ENCODE results near the gene CALHM3.

Gene CALHM3

GRCh38 chr10:103451091-103451813 lies 27.8 kb downstream of the CALHM3 start:
- no peak for DNase-seq (ENCODE audit: low read depth)
- TF ChIP-seq CTCF (IDR thresholded peaks at IDR 0.05; ENCODE audit: control insufficient read depth, insufficient read depth, low read depth, low read length, missing control alignments): no peak
- peak overlapping the region; percentile 96 for H3K4me3 ChIP-seq (ENCODE audit: control insufficient read depth, low read depth, low read length)

- TF ChIP-seq CTCF (IDR thresholded peaks at IDR 0.05; ENCODE audit: control insufficient read depth, insufficient read depth, low read depth, low read length, missing control alignments): no peak
- H3K4me3 ChIP-seq (ENCODE audit: control insufficient read depth, low read depth, low read length): peak overlapping the region; percentile 96
- DNase-seq (ENCODE audit: low read depth): no peak
Measured at GRCh38 chr10:103450201-103450695, 28.8 kb downstream of the CALHM3 start.

GRCh38 chr10:103449208-103450144 lies 29.6 kb downstream of the CALHM3 start:
- no peak for DNase-seq (ENCODE audit: low read depth)
- TF ChIP-seq CTCF (IDR thresholded peaks at IDR 0.05; ENCODE audit: control insufficient read depth, insufficient read depth, low read depth, low read length, missing control alignments): no peak
- peak overlapping the region; percentile 8 for H3K4me3 ChIP-seq (ENCODE audit: control insufficient read depth, low read depth, low read length)

- H3K4me3 ChIP-seq (ENCODE audit: control insufficient read depth, low read depth, low read length): no peak overlapping the region
- peak; percentile 57 for DNase-seq (ENCODE audit: low read depth)
- no peak for TF ChIP-seq CTCF (IDR thresholded peaks at IDR 0.05; ENCODE audit: control insufficient read depth, insufficient read depth, low read depth, low read length, missing control alignments)
Measured at GRCh38 chr10:103448746-103449145, 30.3 kb downstream of the CALHM3 start.

- DNase-seq (ENCODE audit: low read depth): no peak
- TF ChIP-seq CTCF (IDR thresholded peaks at IDR 0.05; ENCODE audit: control insufficient read depth, insufficient read depth, low read depth, low read length, missing control alignments): no peak
- no peak overlapping the region for H3K4me3 ChIP-seq (ENCODE audit: control insufficient read depth, low read depth, low read length)
Measured at GRCh38 chr10:103447187-103447586, 31.9 kb downstream of the CALHM3 start.

- DNase-seq (ENCODE audit: low read depth): peak; percentile 37
- H3K4me3 ChIP-seq (ENCODE audit: control insufficient read depth, low read depth, low read length): no peak overlapping the region
- no peak for TF ChIP-seq CTCF (IDR thresholded peaks at IDR 0.05; ENCODE audit: control insufficient read depth, insufficient read depth, low read depth, low read length, missing control alignments)
Measured at GRCh38 chr10:103445767-103446567, 33.1 kb downstream of the CALHM3 start.

Measured in AG09309 (cell line).